HG03103 (cell line): Measurements from ENCODE around the gene SLAMF8.

Experiments
- ATAC-seq: cut with Tn5 transposase; IDR thresholded peaks from one replicate; pipeline ENCODE4 v1.9.1; 2021; ENCODE audit warnings: low read depth; ENCODE audit not compliant: unreplicated experiment

SLAMF8 gene

DNA sequence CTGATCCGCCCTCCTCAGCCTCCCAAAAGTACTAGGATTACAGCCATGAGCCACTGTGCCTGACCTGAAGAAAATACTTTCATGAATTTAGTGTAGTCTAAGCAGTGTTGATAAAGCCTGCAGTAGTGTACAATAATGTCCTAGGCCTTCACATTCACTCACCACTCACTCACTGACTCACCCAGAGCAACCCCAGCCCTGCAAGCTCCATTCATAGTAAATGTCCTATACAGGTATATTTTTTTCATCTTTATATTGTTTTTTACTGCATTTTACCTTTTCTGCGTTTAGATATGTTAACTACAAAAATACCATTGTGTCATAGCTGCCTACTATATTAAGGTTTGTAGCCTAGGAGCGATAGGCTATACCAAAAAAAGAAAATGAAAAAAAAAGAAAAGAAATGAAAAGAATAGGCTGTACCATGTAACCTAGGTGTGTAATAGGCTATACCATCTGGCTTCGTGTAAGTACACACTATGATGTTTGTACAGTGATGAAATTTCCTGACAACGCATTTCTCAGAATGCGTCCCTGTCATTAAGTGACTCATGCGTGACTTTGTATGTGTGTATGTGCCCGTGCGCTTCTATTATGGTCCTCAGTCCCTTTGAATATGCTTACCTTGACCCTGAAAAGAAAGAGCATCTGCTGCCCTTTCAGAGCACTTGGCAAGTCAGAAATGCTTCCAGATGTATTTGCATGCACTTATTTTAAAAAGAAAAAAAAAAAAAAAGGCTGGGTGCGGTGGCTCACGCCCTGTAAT is 9.2 kb upstream of the SLAMF8 start:
- ATAC-seq = no peak

- ATAC-seq = no peak
Observed at GRCh38 chr1:159821171-159821867, 5.4 kb upstream of the SLAMF8 start.

DNA sequence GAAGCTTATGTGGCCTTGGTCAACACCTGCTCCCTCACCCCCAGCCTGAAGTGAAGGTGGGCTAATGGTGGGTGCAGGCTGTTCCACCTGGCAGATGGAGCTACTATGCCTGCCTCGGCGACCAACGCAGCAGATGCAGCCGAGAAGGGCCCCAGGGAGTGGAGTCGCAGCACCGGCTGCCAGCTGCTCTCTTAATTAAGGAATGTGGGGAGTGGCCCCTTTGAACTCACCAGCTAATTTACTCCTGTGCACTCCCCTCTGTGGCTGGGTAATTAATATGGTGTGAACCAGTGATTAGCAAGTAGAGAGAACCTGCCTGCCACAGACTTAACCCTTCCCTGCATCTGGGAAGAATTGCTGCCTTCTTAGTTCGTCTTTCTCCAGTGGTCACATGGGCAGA is 3.3 kb upstream of the SLAMF8 start:
- no peak for ATAC-seq

DNA sequence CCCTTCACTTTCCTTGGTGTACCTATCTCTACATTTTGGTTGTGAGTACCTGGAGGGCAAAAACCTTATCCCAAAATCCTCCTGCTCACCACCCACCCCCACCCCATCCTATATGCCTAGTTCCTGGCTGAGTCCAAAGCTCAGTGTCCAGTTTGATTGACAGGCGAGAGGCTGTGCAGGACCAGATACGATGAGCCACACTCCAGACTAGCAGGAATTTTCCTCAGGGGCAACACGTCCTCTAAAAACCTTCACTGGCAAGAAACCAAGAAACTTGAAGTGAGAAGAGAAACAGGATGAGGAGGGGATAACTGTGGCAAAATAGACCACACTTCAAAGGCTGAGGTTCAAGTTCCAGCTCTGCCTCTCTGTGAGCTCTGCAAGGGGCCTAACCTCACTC is 1.1 kb upstream of the SLAMF8 start:
- no peak for ATAC-seq

DNA sequence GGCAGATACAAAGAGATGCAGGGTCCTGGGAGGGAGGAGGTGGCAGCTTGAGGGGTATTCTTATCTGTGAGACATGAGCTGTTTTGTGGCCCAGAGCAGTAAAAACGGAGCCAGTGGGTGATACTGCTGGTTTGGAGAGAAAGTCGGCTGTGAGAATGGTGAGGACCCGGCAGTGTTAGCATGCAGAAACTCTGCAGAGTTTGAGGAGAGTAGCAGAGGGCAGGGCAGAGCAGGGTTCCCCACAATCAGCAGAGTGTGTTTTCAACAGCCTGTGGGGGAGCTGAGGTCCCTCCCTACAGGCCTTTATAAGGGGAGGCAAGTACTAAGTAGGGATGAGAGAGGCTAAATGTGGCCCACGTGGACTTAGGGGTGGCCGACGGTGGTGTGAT is 423 bp downstream of the SLAMF8 start:
- ATAC-seq = no peak

GRCh38 chr1:159827549-159827948 is 876 bp downstream of the SLAMF8 start:
- no peak for ATAC-seq

DNA sequence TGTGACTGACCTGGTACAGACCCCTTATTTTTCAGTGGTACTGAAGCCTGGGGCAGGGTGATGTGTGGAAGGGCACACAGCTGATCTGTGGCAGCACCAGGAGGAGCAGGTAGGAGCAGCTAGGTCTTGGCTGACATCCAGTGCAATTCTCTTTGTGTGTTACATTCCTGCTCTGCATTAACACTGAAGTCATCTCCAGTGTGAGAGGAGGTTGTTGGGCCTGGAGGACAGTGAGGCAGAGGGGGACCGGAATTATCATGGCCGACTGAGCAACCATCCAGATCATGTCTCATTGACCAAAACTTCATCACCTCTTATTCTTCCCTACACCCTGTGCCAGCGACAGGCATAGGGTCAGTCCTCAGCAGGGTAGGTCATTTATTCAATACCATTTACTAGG is 1.5 kb downstream of the SLAMF8 start:
- ATAC-seq = no peak

DNA sequence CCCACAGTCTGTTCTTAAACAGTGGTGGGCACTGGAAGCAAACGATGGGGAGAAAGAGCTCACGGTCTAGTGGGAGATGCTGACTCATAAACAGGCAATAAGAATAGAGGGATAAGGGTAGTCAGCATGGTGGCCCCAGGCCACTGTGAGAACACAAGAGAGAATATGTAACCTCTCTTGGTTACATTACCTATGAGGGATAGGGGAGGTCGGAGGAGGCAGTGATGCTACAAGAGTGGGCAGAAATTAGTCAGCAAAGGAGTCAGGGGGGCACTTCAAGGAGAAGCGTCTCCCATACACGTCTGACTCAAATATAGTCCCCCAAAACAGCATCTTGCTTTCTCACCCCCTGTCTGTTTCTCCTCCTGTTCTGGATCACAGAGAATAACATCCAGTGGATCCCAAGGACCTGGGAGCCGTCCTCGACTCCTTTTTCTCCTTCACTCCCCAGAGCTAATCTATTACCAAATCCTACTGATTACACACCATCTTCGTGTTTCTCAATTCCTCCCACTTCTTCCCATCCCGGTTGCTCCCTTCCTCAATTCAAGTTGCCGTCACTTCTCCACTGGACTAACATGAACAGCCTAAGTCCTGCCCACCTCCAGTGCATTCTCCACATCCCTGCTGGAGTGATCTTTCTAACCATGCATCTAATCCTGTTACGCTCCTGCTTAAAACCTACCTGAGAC is 2.1 kb downstream of the SLAMF8 start:
- no peak for ATAC-seq

GRCh38 chr1:159829273-159829634 is 2.6 kb downstream of the SLAMF8 start:
- peak; percentile 78 for ATAC-seq

- ATAC-seq = no peak
Observed at GRCh38 chr1:159829822-159830465, 3.3 kb downstream of the SLAMF8 start.

GRCh38 chr1:159830722-159831121 is 4.0 kb downstream of the SLAMF8 start:
- no peak for ATAC-seq

GRCh38 chr1:159831412-159832141 is 4.9 kb downstream of the SLAMF8 start:
- ATAC-seq = no peak

DNA sequence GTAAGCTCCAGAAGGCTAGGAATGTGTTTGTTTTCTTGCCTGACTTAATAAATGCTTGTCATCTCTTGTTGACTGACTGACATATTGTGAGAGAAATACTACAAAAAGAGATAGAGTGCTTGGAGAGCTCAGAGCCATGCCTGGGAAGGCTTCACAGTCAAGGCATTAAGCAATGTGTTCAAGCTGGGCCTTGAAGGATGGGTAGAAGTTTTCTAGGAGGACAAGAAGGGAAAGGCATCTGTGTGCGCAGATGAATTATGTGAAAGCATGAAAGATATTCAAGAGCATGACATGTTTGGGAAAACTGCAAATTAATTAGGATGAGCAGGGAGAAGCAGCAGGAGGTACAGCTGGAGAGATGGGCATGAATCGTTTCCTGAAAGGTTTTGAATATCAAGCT is 5.6 kb downstream of the SLAMF8 start:
- ATAC-seq = no peak

DNA sequence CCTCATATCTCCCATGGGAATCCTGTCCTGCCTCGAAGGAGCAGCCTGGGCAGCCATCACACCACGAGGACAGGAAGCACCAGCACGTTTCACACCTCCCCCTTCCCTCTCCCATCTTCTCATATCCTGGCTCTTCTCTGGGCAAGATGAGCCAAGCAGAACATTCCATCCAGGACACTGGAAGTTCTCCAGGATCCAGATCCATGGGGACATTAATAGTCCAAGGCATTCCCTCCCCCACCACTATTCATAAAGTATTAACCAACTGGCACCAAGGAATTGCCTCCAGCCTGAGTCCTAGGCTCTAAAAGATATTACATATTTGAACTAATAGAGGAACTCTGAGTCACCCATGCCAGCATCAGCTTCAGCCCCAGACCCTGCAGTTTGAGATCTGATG is 8.7 kb downstream of the SLAMF8 start:
- ATAC-seq = no peak

DNA sequence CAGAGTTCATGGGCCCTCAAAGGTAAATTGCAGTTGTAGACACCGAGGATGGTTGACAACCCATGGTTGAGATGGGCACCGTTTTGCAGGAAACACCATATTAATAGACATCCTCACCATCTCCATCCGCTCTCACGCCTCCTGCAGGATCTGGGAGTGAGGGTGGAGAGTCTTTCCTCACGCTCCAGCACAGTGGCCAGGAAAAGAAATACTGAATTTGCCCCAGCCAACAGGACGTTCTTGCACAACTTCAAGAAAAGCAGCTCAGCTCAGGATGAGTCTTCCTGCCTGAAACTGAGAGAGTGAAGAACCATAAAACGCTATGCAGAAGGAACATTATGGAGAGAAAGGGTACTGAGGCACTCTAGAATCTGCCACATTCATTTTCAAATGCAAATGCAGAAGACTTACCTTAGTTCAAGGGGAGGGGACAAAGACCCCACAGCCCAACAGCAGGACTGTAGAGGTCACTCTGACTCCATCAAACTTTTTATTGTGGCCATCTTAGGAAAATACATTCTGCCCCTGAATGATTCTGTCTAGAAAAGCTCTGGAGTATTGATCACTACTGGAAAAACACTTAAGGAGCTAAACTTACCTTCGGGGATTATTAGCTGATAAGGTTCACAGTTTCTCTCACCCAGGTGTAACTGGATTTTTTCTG is 9.3 kb downstream of the SLAMF8 start:
- no peak for ATAC-seq

- ATAC-seq = peak; percentile 74
Observed at GRCh38 chr1:159838715-159839114, 12.0 kb downstream of the SLAMF8 start.

- ATAC-seq = peak; percentile 67
Observed at GRCh38 chr1:159839116-159839849, 12.6 kb downstream of the SLAMF8 start.

GRCh38 chr1:159841749-159842148 is 15.1 kb downstream of the SLAMF8 start:
- no peak for ATAC-seq

- no peak for ATAC-seq
Observed at GRCh38 chr1:159843459-159843858, 16.8 kb downstream of the SLAMF8 start.
